Astrocyte of the cerebellum (primary cell): ENCODE data around the gene TRIM2.

Experiments used
- DNase-seq: peaks from one replicate; pipeline ENCODE4 v3.0.0-alpha.2; 2011; ENCODE audit warnings: low read depth
- H3K4me3 ChIP-seq: 2 replicates; pipeline ENCODE4 v1.5.1; 2011; ENCODE audit warnings: mild to moderate bottlenecking, low read depth, low read length, moderate library complexity
- CTCF ChIP-seq: IDR thresholded peaks from 2 replicates; pipeline ENCODE4 v1.5.1; 2012; ENCODE audit warnings: low read length, low read depth, moderate library complexity, mild to moderate bottlenecking; ENCODE audit errors: missing control alignments
- in situ Hi-C: cut with HindIII; loops from 2 replicates; pipeline ENCODE4 v1.10.0; 2017; ENCODE audit warnings: low sequenced_read_pairs

The TRIM2 gene

DNA sequence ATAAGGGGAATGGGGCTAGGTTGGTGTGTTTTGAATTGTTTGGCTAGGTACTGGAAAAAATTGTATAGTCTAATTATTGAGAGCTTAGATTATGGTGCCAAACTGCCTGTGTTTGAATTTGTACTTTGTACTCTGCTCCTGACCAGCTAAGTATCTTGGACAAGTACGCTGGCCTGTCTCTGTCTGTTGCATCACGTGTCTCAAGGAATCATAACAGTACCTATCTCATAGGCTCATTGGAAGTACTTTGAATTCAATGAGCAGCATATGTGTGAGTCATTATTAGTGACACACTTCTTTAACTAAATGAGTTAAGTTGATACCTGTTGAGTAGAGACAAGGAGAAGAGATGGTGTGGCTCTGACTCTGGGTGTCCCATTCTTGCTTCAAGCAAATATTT lies 70.7 kb downstream of the TRIM2 start:
- in situ Hi-C loops, result no loop called here
- TF ChIP-seq CTCF, result no peak
- DNase-seq, result no peak
- H3K4me3 ChIP-seq, result no peak overlapping the region

GRCh38 chr4:153275380-153276276 lies 71.4 kb downstream of the TRIM2 start:
- H3K4me3 ChIP-seq, result no peak overlapping the region
- no peak for TF ChIP-seq CTCF
- in situ Hi-C loops, result no loop called here
- DNase-seq, result no peak

GRCh38 chr4:153276971-153277370 lies 72.7 kb downstream of the TRIM2 start:
- no peak overlapping the region for H3K4me3 ChIP-seq
- no peak for DNase-seq
- no peak for TF ChIP-seq CTCF
- in situ Hi-C loops, result no loop called here

DNA sequence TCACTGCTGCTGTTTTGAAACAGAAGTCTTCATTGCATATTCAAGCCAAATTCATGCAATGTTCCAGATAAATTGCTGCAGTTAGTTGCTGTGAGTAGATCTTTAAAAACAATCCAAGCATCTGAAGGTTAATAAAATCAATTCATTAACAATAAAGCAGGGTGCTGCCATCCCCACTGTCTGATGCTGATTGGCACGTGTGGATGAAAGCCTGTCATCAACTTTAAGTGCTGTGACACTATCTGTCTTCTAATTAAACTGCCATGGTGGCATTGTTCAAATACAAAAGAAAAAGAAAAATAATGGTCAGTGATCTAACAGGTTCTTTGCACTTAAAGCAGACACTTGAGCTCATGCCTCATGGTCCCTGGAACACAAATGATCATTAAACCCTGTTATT lies 77.2 kb downstream of the TRIM2 start:
- H3K4me3 ChIP-seq, result no peak overlapping the region
- no peak for DNase-seq
- in situ Hi-C loops, result no loop called here
- TF ChIP-seq CTCF, result no peak

- H3K4me3 ChIP-seq, result no peak overlapping the region
Observed at GRCh38 chr4:153282023-153282422, 77.8 kb downstream of the TRIM2 start.

GRCh38 chr4:153283260-153283659 lies 79.0 kb downstream of the TRIM2 start:
- TF ChIP-seq CTCF, result no peak
- H3K4me3 ChIP-seq, result no peak overlapping the region
- no peak for DNase-seq
- in situ Hi-C loops, result no loop called here

More at GRCh38 chr4:153282023-153282422, 77.8 kb downstream of the TRIM2 start:
- DNase-seq, result no peak
- no peak for TF ChIP-seq CTCF
- in situ Hi-C loops, result no loop called here
